GM21717 (cell line): ENCODE results near the gene AP2A1.

ENCODE experiments used
- ATAC-seq: cut with Tn5 transposase; IDR thresholded peaks from one replicate; pipeline ENCODE4 v1.9.1; 2021; ENCODE audit warnings: mild to moderate bottlenecking, moderate library complexity; ENCODE audit not compliant: unreplicated experiment

The AP2A1 gene

GRCh38 chr19:49766007-49766929 is 533 bp upstream of the AP2A1 start:
- peak; percentile 86 for ATAC-seq

DNA sequence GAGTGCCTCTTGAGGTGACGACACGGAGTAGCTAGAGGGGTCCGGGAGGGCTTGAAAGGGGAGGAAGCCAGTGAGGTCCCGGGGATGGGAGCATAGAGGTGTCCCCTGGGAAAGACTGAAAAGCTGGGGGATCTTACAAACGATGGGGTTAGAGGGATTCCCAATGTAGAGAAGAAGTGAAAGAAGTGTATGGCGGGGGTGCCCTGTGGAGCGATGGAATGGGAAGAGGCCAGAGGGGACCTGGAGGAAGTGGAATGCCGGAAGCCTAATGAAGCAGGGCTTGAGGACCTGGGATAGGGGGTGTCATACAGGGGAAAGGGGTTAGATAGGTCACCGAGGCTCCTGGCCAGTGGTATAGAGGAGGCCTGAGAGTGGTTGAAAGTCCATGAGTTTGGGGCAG is 580 bp downstream of the AP2A1 start:
- ATAC-seq: no peak

GRCh38 chr19:49767967-49768581 is 1.3 kb downstream of the AP2A1 start:
- ATAC-seq: no peak

DNA sequence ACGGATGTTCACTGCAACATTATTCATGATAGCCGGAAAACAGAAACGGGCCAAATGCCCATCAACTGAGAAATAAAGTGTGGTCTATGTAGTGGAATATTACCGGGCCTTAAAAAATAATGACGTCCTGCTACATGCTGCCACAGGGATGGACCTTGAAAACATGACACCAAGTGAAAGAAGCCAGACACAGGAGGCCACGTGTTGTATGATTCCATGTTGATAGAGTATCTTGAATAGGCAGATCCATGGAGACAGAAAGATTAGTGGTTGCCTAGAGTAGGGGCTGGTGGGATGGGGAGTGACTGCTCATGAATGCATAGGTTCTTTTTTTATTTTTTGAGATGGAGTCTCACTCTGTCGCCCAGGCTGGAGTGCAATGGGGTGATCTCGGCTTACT is 3.7 kb downstream of the AP2A1 start:
- no peak for ATAC-seq

DNA sequence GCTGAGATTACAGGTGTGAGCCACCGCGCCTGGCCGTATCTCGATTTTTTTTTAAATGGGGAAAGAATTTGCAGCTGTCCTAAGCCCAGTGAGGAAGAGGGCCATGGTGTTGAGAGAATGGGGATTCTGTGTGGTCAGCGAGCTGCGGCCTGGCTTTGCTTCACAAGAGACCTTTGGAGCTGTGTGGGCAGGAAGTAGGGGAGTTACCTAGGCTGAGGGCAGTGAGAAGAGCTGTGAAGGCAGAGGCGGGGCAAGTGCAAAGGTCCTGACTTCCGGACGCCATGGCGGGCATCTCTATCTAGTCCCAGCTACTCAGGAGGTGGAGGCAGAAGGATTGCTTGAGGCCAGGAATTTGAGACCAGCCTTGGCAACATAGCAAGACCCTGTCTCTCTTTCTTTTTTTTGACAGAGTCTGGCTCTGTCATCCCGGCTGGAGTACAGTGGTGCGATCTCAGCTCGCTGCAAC is 4.9 kb downstream of the AP2A1 start:
- no peak for ATAC-seq

DNA sequence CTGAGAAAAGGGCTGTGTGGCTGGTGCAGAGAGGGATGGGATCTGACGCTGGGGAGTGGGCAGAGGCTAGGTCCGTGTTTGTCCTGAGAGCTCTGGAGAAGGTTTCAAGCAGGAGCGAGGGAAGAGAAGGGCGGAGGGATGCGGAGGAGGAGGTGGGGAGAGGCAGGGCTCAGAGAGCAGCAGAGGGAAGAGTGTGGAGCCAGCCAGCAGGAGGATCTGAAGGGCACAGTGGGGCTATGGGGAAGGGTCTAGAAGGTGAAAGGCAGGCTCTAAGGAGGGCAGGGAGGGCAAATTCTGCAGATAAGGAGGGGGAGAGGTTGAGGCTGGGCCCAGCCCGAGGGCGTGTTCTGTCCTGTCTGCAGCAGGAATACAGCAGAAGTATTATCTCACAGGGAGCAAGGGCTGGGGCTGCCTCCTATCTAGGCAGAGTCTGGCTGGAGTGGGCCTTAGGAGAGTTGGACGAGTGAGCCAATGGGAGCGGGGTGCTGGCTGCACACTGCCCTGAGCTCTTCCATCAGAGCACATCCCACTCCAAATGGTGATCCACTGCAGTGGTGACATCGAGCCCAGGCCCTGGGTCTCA is 6.1 kb downstream of the AP2A1 start:
- no peak for ATAC-seq

DNA sequence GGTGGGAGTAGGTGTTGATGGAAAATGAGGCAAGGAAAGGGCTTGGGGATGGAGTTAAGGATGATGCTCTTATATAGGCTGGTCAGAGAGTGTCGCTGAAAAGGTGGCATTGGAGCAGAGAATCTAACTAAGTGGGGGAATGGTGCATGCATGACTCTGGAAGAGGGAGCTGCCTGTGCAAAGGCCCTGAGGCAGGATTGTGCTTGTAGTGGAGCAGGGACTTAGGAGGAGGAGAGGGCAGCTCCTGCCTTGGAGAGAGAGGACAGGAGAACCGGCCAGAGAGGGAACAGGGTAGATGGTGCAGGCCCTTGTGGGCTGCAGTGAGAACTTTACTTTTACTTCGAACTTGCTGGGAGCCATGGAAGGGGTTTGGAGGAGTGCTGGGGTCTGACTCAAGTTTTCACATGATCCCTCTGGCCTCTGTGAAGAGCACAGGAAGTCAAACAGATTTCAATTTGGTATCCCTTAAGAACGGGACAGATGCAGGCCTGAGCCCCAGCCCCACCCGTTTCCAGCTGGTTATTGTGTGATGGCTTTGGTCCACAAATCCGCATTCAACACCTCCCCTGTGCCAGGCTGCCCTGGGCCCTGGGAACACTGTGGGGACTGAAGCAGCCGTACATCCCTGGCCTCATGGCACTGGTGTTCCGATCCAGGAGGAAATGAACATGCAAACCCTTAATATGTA is 7.0 kb downstream of the AP2A1 start:
- ATAC-seq: no peak

DNA sequence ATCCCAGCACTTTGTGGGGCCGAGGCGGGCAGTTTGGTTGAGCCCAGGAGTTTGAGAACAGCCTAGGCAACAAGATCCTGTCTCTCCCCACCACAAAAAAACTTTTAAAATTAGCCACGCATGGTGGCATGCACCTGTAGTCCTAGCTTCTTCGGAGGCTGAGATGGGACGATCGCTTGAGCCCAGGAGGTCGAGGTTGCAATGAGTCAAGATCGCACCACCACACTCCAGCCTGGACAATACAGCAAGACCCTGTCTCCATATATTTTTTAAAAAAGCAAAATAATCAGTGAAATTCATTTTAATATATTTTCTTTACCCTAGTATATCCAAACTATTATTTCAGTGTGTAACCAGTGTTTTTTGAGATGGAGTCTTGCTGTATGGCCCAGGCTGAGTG is 8.2 kb downstream of the AP2A1 start:
- ATAC-seq: no peak

DNA sequence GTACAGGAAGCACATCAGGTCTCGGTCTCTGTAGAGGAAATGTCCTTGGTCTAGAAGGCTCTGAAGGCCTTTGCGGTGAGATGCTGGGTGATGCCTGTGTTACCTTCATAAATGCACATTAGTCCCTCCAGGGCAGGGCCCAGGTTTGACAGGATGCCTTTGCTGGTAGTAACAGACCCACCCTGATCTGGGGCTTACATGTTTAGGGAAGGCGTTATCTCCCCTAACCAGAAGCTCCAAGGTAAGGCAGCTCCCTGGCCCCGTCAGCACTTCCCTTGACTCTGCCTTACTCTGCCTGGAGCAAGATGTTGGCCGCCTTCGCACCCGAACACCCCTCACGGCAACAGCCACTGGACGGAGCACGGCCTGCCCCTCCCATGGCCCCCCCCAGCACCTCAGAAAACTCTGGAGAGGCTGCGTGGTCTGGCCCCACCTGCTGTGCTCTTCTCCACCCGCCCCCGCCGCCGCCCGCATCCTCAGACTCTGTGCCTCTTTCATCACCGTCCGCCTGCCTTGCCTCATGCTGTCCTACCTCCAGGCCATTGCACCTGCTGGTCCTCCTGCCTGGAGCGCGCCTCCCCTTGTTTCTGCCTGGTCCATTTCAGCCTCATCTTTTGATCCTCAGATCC is 9.1 kb downstream of the AP2A1 start:
- no peak for ATAC-seq

DNA sequence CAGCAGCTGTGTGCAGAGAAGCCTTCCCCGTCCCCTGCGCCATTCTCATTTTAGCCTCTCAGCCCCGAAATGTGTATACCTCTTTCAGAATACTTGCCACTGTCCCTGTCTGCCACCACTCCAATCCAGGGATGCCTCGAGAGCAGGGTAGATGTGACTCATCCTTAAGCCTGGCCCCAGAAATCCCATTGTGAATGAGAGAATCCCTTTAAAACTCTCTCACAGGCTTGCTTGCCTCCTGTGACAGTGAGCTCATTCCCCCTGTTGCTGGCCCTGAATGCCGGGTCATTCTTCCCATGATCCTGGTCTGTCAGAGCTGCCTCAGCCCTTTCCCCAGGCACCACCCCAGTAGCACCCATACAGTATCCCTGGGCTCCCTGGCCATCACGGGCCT is 9.6 kb downstream of the AP2A1 start:
- ATAC-seq: no peak

DNA sequence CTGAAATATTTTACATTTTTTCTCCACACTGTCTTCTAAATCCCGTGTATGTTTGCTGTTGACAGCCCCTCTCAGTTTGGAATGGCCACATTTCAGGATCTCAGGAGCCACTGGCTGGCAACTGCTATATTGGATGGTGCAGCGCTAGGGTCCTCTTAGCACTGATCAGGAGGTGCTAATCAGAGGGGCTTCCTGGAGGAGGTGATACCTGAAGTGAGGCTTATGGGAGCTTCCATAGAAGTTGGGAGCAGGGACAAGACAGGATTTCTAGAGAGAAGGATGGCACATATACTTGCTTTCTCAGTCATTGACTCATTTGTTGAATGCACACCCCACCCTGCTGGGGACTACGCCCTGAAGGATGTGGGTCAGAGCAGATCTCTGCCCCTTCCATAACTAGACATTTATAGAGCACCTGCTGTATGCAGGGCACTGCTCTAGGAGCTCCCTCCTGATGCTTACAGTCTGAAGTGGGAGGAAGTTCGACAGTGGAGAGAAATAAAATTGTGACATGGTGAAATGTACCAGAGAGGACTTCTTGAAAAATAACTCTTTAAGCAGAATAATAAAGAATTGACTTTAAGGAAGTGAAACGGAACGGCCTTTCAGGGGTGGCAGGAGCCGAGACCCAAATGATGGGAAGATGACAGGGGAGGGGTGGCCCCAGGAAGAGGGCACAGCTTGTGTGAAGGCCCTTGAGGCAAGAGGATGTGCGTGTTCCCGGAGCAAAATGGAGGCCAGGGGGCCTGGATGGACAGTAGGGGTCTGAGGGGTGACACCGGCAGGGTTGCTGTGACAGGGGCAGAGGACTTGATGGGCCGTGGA is 13.1 kb downstream of the AP2A1 start:
- no peak for ATAC-seq

GRCh38 chr19:49780861-49781260 is 14.1 kb downstream of the AP2A1 start:
- ATAC-seq: no peak

DNA sequence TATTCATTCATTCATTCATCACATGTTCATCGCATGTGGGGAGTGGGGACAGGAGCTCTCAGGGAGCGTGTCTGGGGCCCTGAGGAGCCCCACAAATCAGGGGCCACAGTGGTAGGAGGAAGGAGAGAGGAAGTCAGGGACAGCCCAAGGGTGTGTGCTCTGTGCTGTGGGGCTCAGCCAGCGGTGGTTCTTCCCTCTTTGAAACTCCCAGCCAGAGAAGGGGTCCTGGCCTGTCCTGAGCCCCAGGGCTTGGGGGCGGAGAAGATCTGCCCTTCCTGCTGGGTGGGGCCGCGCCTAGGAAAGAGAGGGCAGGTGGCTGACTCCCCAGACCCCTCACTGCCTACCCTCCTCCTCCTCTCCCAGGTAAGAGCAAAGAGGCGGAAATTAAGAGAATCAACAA is 14.6 kb downstream of the AP2A1 start:
- ATAC-seq: no peak

- no peak for ATAC-seq
These were observed 15.7 kb downstream of the AP2A1 start for GRCh38 chr19:49782515-49782914.

GRCh38 chr19:49786376-49786820 is 19.6 kb downstream of the AP2A1 start:
- ATAC-seq: no peak

DNA sequence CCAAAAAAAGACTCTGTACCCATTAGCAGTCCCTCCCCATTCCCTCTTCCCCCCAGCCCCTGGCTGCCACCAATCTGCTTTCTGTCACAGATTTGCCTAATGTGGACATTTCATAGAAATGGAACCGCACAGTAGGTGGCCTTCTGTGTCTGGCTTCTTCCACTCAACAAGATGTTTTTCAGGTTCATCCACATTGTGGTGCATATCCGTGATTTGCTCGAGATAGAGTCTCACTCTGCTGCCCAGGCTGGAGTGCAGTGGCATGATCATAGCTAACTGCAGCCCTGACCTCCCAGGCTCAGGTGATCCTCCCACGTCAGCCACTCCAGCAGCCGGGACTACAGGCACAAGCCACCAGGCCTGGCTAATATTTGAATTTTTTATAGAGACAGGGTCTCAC is 20.9 kb downstream of the AP2A1 start:
- ATAC-seq: no peak

- ATAC-seq: no peak
These were observed 22.1 kb downstream of the AP2A1 start for GRCh38 chr19:49788857-49789256.

DNA sequence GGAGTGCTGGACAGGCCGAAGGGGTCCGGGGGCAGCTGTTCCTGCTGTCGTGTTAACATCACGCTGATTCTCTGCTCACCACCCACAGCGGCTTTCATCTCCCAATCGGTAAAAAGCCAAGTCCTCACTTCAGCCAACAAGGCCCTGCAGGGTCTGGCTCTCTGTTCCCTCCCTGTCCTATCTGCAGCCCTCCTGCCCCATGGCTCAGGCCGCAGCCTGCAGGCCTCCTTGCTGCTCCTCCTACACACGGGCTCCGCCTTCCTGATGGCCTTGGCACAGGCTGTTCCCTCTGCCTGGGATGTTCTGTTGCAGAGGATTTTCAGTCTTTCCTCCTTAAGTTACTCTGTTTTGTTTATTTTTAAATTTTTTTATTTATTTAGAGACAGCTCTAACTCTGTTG is 24.1 kb downstream of the AP2A1 start:
- no peak for ATAC-seq

- ATAC-seq: no peak
These were observed 25.1 kb downstream of the AP2A1 start for GRCh38 chr19:49791776-49792445.
